Measurements from ENCODE around the gene MSI2.

Gene MSI2

GRCh38 chr17:57670769-57671569 is 414.6 kb downstream of the MSI2 start:
- DNase-seq (ENCODE audit: low spot score in 2 of 2) (no peak), ATAC-seq (replicated peaks; ENCODE audit: extremely low read depth, poor library complexity, severe bottlenecking) (no peak)
- Mint-ChIP-seq H3K4me3 (no peak overlapping the region), H3K27me3 (no peaks in the 10 kb centered on the region), H3K36me3 (ENCODE audit: insufficient read depth) (peaks cover 10% of the 10 kb centered on the region), H3K9me3 (no peaks in the 10 kb centered on the region), H3K27ac (ENCODE audit: low read depth) (peak overlapping the region; percentile 23), H3K4me1 (peaks cover 42% of the 10 kb centered on the region)

GRCh38 chr17:57671667-57672632 is 415.6 kb downstream of the MSI2 start:
- peak overlapping the region; percentile 97 for H3K27ac Mint-ChIP-seq (ENCODE audit: low read depth)
- H3K27me3 Mint-ChIP-seq, result no peaks in the 10 kb centered on the region
- H3K4me3 Mint-ChIP-seq, result peak overlapping the region; percentile 59
- H3K36me3 Mint-ChIP-seq (ENCODE audit: insufficient read depth), result peaks cover 10% of the 10 kb centered on the region
- ATAC-seq (replicated peaks; ENCODE audit: extremely low read depth, poor library complexity, severe bottlenecking) (peak; percentile 96), DNase-seq (ENCODE audit: low spot score in 2 of 2) (peak; percentile 51 to 61)
- H3K4me1 Mint-ChIP-seq, result peaks cover 34% of the 10 kb centered on the region
- H3K9me3 Mint-ChIP-seq, result no peaks in the 10 kb centered on the region

- Mint-ChIP-seq H3K27ac (ENCODE audit: low read depth) (peak overlapping the region; percentile 97), H3K4me3 (peak overlapping the region; percentile 59), H3K36me3 (ENCODE audit: insufficient read depth) (peaks cover 13% of the 10 kb centered on the region), H3K27me3 (no peaks in the 10 kb centered on the region), H3K9me3 (no peaks in the 10 kb centered on the region), H3K4me1 (peaks cover 34% of the 10 kb centered on the region)
- ATAC-seq (replicated peaks; ENCODE audit: extremely low read depth, poor library complexity, severe bottlenecking), result no peak
- DNase-seq (ENCODE audit: low spot score in 2 of 2), result peak in 1 of 2 donors; percentile 9
Observed at GRCh38 chr17:57672971-57673370, 416.6 kb downstream of the MSI2 start.

GRCh38 chr17:57674894-57675293 is 418.6 kb downstream of the MSI2 start:
- Mint-ChIP-seq H3K4me3 (no peak overlapping the region), H3K9me3 (no peaks in the 10 kb centered on the region), H3K4me1 (peaks cover 28% of the 10 kb centered on the region), H3K36me3 (ENCODE audit: insufficient read depth) (peaks cover 9% of the 10 kb centered on the region), H3K27ac (ENCODE audit: low read depth) (no peak overlapping the region), H3K27me3 (no peaks in the 10 kb centered on the region)
- DNase-seq (ENCODE audit: low spot score in 2 of 2) (peak in 1 of 2 donors; percentile 7), ATAC-seq (replicated peaks; ENCODE audit: extremely low read depth, poor library complexity, severe bottlenecking) (no peak)

GRCh38 chr17:57675427-57676387 is 419.4 kb downstream of the MSI2 start:
- peaks cover 26% of the 10 kb centered on the region for H3K4me1 Mint-ChIP-seq
- H3K4me3 Mint-ChIP-seq, result no peak overlapping the region
- H3K9me3 Mint-ChIP-seq, result no peaks in the 10 kb centered on the region
- no peaks in the 10 kb centered on the region for H3K27me3 Mint-ChIP-seq
- DNase-seq (ENCODE audit: low spot score in 2 of 2) (peak in 1 of 2 donors; percentile 3), ATAC-seq (replicated peaks; ENCODE audit: extremely low read depth, poor library complexity, severe bottlenecking) (no peak)
- H3K27ac Mint-ChIP-seq (ENCODE audit: low read depth), result no peak overlapping the region
- peaks cover 9% of the 10 kb centered on the region for H3K36me3 Mint-ChIP-seq (ENCODE audit: insufficient read depth)

- Mint-ChIP-seq H3K27me3 (no peaks in the 10 kb centered on the region), H3K36me3 (ENCODE audit: insufficient read depth) (peaks cover 9% of the 10 kb centered on the region), H3K27ac (ENCODE audit: low read depth) (no peak overlapping the region), H3K9me3 (no peaks in the 10 kb centered on the region), H3K4me1 (peaks cover 18% of the 10 kb centered on the region), H3K4me3 (no peak overlapping the region)
- DNase-seq (ENCODE audit: low spot score in 2 of 2) (no peak), ATAC-seq (replicated peaks; ENCODE audit: extremely low read depth, poor library complexity, severe bottlenecking) (no peak)
Observed at GRCh38 chr17:57676543-57676942, 420.2 kb downstream of the MSI2 start.

- peaks cover 10% of the 10 kb centered on the region for H3K4me1 Mint-ChIP-seq
- H3K27ac Mint-ChIP-seq (ENCODE audit: low read depth), result peak overlapping the region; percentile 69
- peak in 1 of 2 donors; percentile 4 for DNase-seq (ENCODE audit: low spot score in 2 of 2)
- H3K4me3 Mint-ChIP-seq, result no peak overlapping the region
- no peaks in the 10 kb centered on the region for H3K27me3 Mint-ChIP-seq
- peaks cover 9% of the 10 kb centered on the region for H3K36me3 Mint-ChIP-seq (ENCODE audit: insufficient read depth)
- no peaks in the 10 kb centered on the region for H3K9me3 Mint-ChIP-seq
- no peak for ATAC-seq (replicated peaks; ENCODE audit: extremely low read depth, poor library complexity, severe bottlenecking)
Observed at GRCh38 chr17:57677301-57677700, 421.0 kb downstream of the MSI2 start.

- no peak overlapping the region for H3K27ac Mint-ChIP-seq (ENCODE audit: low read depth)
- ATAC-seq (replicated peaks; ENCODE audit: extremely low read depth, poor library complexity, severe bottlenecking), result no peak
- H3K4me3 Mint-ChIP-seq, result no peak overlapping the region
- no peaks in the 10 kb centered on the region for H3K27me3 Mint-ChIP-seq
- H3K4me1 Mint-ChIP-seq, result peaks cover 5% of the 10 kb centered on the region
- DNase-seq (ENCODE audit: low spot score in 2 of 2), result no peak
- H3K9me3 Mint-ChIP-seq, result no peaks in the 10 kb centered on the region
- H3K36me3 Mint-ChIP-seq (ENCODE audit: insufficient read depth), result peaks cover 6% of the 10 kb centered on the region
Observed at GRCh38 chr17:57677858-57678257, 421.5 kb downstream of the MSI2 start.

GRCh38 chr17:57678393-57678792 is 422.1 kb downstream of the MSI2 start:
- DNase-seq (ENCODE audit: low spot score in 2 of 2), result no peak
- H3K4me1 Mint-ChIP-seq, result no peaks in the 10 kb centered on the region
- no peaks in the 10 kb centered on the region for H3K27me3 Mint-ChIP-seq
- no peaks in the 10 kb centered on the region for H3K9me3 Mint-ChIP-seq
- H3K36me3 Mint-ChIP-seq (ENCODE audit: insufficient read depth), result peaks cover 8% of the 10 kb centered on the region
- ATAC-seq (replicated peaks; ENCODE audit: extremely low read depth, poor library complexity, severe bottlenecking), result no peak
- H3K27ac Mint-ChIP-seq (ENCODE audit: low read depth), result no peak overlapping the region
- H3K4me3 Mint-ChIP-seq, result no peak overlapping the region

GRCh38 chr17:57679356-57679755 is 423.0 kb downstream of the MSI2 start:
- no peaks in the 10 kb centered on the region for H3K4me1 Mint-ChIP-seq
- ATAC-seq (replicated peaks; ENCODE audit: extremely low read depth, poor library complexity, severe bottlenecking), result no peak
- DNase-seq (ENCODE audit: low spot score in 2 of 2), result peak in 1 of 2 donors; percentile 10
- H3K27ac Mint-ChIP-seq (ENCODE audit: low read depth), result peak overlapping the region; percentile 66
- H3K27me3 Mint-ChIP-seq, result no peaks in the 10 kb centered on the region
- H3K36me3 Mint-ChIP-seq (ENCODE audit: insufficient read depth), result peaks cover 8% of the 10 kb centered on the region
- H3K4me3 Mint-ChIP-seq, result no peak overlapping the region
- H3K9me3 Mint-ChIP-seq, result no peaks in the 10 kb centered on the region

GRCh38 chr17:57679906-57680695 is 423.8 kb downstream of the MSI2 start:
- DNase-seq (ENCODE audit: low spot score in 2 of 2) (no peak), ATAC-seq (replicated peaks; ENCODE audit: extremely low read depth, poor library complexity, severe bottlenecking) (no peak)
- peaks cover 2% of the 10 kb centered on the region for H3K4me1 Mint-ChIP-seq
- no peaks in the 10 kb centered on the region for H3K27me3 Mint-ChIP-seq
- H3K4me3 Mint-ChIP-seq, result no peak overlapping the region
- peaks cover 8% of the 10 kb centered on the region for H3K36me3 Mint-ChIP-seq (ENCODE audit: insufficient read depth)
- H3K27ac Mint-ChIP-seq (ENCODE audit: low read depth), result no peak overlapping the region
- no peaks in the 10 kb centered on the region for H3K9me3 Mint-ChIP-seq

Measured in central memory CD8-positive, alpha-beta T cell (primary cell).